Astrocyte (in vitro differentiated cells and primary cell): ENCODE measurements around the gene F8.

Experiments
- CTCF ChIP-seq: IDR thresholded peaks from 2 replicates; pipeline ENCODE4 v1.5.1; 2011; ENCODE audit warnings: low read depth, mild to moderate bottlenecking, inconsistent platforms, low read length, moderate library complexity; ENCODE audit not compliant: insufficient read depth
- EZH2 ChIP-seq: IDR thresholded peaks from 2 replicates; pipeline ENCODE4 v1.6.1; 2012; ENCODE audit warnings: mild to moderate bottlenecking, low read length, inconsistent platforms; ENCODE audit not compliant: insufficient read depth

GRCh38 chrX:155026727-155027508 is 4.4 kb upstream of the F8 start, which contains the start of gene FUNDC2:
- no peak for TF ChIP-seq CTCF
- no peak for TF ChIP-seq EZH2
